Measurements from ENCODE around the gene ELF4.

DNA sequence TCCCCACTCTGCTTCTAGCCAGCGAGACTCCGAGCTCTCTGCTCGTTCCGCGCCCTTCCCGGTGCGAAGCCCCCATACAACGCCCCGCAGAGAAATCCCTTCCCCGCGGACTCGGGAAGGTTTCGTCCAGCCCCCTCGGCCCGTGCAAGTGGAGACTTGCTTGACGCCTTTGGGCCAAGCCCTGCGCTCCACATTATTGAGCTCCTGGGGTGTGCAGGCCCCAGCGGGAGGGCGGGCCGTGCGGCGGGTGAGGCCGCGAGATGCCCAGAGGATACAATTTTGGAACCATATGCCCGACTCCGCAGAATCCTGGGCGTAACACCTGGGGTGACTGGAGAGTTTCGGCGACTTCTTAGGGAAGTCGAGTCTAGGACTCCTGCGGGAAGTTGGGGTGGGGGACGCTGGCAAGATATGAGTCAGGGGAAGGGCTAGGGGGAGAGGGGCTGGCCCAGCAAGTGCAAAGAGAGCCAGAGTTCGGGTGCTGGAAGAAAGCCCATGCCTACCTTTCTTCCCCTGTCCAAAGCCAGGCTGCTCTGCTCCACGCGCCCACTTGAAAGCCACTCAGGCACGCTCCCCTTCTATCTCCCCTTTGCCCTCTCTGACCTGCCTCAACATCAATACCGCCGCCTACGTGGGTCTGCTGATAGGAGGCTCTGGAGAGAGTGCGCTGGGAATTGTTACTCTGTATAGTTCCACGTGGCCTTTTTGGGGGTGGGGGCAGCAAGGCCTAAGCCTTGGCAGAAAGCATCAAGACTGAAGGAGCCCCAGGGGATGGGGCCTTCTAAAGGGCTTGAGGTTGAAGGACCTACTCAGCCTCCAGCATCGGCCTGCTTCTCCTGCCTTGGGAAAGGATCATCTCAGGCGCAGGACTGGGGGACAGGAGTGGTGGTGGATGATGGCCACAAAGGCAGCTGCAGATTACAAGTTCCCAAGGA, 1.2 kb upstream of the ELF4 start:
- TF ChIP-seq, protein P1, sequence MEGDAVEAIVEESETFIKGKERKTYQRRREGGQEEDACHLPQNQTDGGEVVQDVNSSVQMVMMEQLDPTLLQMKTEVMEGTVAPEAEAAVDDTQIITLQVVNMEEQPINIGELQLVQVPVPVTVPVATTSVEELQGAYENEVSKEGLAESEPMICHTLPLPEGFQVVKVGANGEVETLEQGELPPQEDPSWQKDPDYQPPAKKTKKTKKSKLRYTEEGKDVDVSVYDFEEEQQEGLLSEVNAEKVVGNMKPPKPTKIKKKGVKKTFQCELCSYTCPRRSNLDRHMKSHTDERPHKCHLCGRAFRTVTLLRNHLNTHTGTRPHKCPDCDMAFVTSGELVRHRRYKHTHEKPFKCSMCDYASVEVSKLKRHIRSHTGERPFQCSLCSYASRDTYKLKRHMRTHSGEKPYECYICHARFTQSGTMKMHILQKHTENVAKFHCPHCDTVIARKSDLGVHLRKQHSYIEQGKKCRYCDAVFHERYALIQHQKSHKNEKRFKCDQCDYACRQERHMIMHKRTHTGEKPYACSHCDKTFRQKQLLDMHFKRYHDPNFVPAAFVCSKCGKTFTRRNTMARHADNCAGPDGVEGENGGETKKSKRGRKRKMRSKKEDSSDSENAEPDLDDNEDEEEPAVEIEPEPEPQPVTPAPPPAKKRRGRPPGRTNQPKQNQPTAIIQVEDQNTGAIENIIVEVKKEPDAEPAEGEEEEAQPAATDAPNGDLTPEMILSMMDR (IDR thresholded peaks at IDR 0.05; ENCODE audit: poor library complexity) = no peak
- no peak for TF ChIP-seq EZH2 (IDR thresholded peaks at IDR 0.05; ENCODE audit: borderline replicate concordance)

Measured in hepatocyte (in vitro differentiated cells).